Lower lobe of right lung (tissue), 2 donors: Measurements from ENCODE around the gene PLEKHA1. TPM values are rescaled to one million over a fixed set of nuclear protein-coding genes. Genes with fewer than 3 reads are reported as not detected.

Experiments used
- ATAC-seq, 2 donors: fragments of 200-7000 bp; cut with Tn5 transposase; one replicate each; pipeline ENCODE4 v1.9.1; 2020 to 2022; ENCODE audit warnings: mild to moderate bottlenecking in 2 of 2, moderate library complexity in 2 of 2
- DNase-seq: peaks from one replicate; pipeline ENCODE4 v3.0.0-alpha.2; 2020
- H3K27ac ChIP-seq: fragments of 200-600 bp; one replicate; pipeline ENCODE4 v1.8.0; 2022
- H3K27me3 ChIP-seq: fragments of 200-600 bp; one replicate; pipeline ENCODE4 v1.8.0; 2022; ENCODE audit warnings: low read depth
- H3K36me3 ChIP-seq: fragments of 200-600 bp; one replicate; pipeline ENCODE4 v1.8.0; 2022; ENCODE audit warnings: mild to moderate bottlenecking
- H3K4me1 ChIP-seq: fragments of 200-600 bp; one replicate; pipeline ENCODE4 v1.8.0; 2022
- H3K4me3 ChIP-seq: fragments of 200-600 bp; one replicate; pipeline ENCODE4 v1.8.0; 2022; ENCODE audit warnings: mild to moderate bottlenecking
- H3K9me3 ChIP-seq: fragments of 200-600 bp; one replicate; pipeline ENCODE4 v1.8.0; 2022
- intact Hi-C: fragments of 100-400 bp; cut with DNase I; formaldehyde crosslinking; loops from one replicate; pipeline ENCODE4 v1.11.0; 2022
- total RNA-seq: library from RNA; stranded (reverse); fragmentation: NEBNext Ultra II Directional; extraction: Animal tissue kit (Norgen Biotek cat#: 25700); gene quantifications from one replicate; pipeline ENCODE4 v1.2.1, GENCODE V29; 2021
- TF ChIP-seq, protein P1 (sequence below): fragments of 200-600 bp; IDR thresholded peaks from one replicate; pipeline ENCODE4 v1.8.0; 2022; ENCODE audit warnings: antibody characterized with exemption, mild to moderate bottlenecking
- donor health status: DM: no; HTN: yes; CAD: no; lungs with severe emphysema.

PLEKHA1 gene
- total RNA-seq, 1 donor from 2014 or later, result 46.1 TPM

DNA sequence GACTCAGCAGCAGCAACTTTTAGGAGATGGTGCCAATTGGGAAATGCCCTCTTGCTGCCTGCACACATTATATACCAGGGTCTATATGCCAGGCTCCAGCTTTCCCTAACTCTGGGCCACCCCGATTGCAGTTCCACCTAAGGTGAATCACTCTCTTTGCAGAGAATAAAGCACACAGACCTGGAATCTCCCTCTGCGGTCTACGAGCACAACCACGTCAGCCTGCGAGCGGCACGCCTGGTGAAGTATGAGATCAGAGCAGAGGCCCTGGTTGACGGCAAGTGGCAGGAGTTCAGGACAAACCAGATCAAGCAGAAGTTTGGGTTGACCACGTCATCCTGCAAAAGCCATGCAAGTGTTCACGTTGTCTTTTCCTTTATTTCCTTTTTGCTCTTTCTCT is 38.2 kb upstream of the PLEKHA1 start:
- ATAC-seq (no peak), DNase-seq (no peak)
- intact Hi-C loops, result no loop called here
- Histone ChIP-seq H3K27ac (no peak overlapping the region), H3K36me3 (no peaks in the 10 kb centered on the region), H3K4me1 (no peaks in the 10 kb centered on the region), H3K9me3 (no peaks in the 10 kb centered on the region), H3K27me3 (peaks cover 4% of the 10 kb centered on the region), H3K4me3 (no peak overlapping the region)
- TF ChIP-seq, protein P1, sequence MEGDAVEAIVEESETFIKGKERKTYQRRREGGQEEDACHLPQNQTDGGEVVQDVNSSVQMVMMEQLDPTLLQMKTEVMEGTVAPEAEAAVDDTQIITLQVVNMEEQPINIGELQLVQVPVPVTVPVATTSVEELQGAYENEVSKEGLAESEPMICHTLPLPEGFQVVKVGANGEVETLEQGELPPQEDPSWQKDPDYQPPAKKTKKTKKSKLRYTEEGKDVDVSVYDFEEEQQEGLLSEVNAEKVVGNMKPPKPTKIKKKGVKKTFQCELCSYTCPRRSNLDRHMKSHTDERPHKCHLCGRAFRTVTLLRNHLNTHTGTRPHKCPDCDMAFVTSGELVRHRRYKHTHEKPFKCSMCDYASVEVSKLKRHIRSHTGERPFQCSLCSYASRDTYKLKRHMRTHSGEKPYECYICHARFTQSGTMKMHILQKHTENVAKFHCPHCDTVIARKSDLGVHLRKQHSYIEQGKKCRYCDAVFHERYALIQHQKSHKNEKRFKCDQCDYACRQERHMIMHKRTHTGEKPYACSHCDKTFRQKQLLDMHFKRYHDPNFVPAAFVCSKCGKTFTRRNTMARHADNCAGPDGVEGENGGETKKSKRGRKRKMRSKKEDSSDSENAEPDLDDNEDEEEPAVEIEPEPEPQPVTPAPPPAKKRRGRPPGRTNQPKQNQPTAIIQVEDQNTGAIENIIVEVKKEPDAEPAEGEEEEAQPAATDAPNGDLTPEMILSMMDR, result no peak

DNA sequence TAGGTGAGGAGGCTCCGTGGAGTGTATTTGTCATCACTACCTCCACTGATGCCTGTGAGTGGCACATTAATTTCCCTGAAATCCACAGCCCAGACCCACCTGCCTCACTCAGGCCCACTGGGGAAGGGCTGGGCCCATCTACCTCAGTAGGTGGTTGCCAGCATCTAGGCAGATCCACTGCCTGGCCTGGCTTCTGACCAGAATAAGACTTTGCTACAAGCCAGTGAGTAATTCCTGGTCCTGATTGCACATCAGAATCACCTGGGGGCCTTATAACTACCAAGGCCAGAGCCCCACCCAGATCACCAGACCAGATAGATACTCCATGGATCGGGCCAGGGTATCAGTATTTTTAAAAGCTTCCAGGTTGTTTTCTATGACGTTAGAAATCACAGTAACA is 37.5 kb upstream of the PLEKHA1 start:
- no peaks in the 10 kb centered on the region for H3K4me1 ChIP-seq
- no peak overlapping the region for H3K4me3 ChIP-seq
- no peak overlapping the region for H3K27ac ChIP-seq
- intact Hi-C loops, result no loop called here
- peaks cover 4% of the 10 kb centered on the region for H3K27me3 ChIP-seq
- ATAC-seq (no peak), DNase-seq (no peak)
- H3K36me3 ChIP-seq, result no peaks in the 10 kb centered on the region
- H3K9me3 ChIP-seq, result no peaks in the 10 kb centered on the region
- TF ChIP-seq, protein P1, result no peak

DNA sequence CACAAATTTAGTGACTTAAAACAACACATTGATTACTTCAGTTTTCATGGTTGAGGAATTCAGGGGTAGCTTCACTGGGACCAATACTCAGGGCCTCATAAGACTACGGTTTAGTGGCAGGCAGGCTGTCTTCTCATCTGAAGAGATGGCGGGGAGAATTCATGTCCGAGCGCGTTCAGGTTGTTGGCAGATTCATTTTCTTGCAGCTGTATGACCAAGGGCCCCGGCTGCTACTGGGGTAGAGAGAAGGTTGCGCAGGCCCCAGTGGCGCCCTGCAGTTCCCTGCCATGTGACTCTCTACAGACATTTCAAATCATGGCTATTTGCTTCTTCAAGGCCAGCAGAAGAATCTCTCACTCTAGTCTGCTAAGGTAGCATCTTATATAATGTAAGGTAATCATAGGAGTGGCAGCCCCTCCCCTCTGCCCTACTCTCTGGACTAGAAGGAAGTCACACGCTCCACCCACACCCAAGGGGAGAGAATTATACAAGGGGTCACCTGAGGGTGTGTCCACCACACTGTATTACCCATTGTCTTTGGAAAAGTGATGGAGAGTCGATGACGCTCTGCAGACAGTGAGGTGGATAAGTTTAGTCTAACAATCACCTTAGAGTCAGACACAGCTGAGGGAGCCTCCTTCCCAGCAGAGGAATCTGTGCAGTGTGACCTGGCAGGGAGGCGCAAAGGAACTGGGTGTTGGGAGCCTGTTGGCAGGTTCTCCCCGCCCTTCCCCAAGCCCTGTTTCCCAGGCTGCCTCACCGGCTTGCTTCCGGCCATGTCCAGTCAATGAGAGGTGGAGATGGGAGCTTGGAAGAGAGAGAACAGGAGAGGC is 35.7 kb upstream of the PLEKHA1 start:
- TF ChIP-seq, protein P1, result no peak
- intact Hi-C loops, result no loop called here

DNA sequence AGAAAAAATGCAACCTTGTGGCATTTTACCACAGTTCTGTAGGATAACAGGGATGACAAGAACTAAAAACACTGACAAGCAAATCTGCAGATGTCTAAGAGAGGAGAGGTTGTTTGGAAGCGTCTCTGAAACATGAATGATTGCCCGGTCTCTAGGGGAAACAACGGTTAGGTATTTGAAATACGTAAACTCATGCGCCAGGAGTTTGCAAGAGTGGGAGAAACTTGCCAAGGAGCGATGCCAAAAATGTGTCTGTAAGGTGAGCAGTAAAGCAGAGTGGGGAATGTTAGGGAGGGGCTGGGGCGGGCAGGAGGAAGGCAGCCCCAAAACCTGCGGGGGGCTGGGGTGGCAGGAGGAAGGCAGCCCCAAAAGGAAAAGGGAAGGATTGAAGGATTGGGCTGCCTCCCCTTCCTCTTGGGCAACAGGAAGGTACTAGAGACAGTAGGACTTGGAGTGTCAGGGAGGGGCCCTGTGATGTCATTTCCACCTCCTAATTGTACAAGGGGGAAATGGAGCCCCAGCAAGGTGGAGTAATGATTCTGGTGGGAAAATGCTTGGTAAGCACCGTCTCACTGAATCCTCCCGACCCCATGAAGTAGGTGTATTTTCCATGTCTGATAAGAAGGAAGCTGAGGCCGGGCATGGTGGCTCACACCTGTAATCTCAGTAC is 33.2 kb upstream of the PLEKHA1 start:
- peak overlapping the region; percentile 24 for H3K27ac ChIP-seq
- ATAC-seq (peak; percentile 73 to 82), DNase-seq (peak; percentile 54)
- no peaks in the 10 kb centered on the region for H3K4me1 ChIP-seq
- intact Hi-C loops, result loop anchor here (5.0 kb wide), 1 partner anchor 96 kb away; no protein-coding TSS in a partner anchor
- no peaks in the 10 kb centered on the region for H3K36me3 ChIP-seq
- TF ChIP-seq, protein P1, result no peak
- H3K9me3 ChIP-seq, result no peaks in the 10 kb centered on the region
- H3K4me3 ChIP-seq, result no peak overlapping the region
- H3K27me3 ChIP-seq, result peaks cover 2% of the 10 kb centered on the region

More for the DNA sequence above, 35.7 kb upstream of the PLEKHA1 start:
- Histone ChIP-seq H3K27ac (no peak overlapping the region), H3K36me3 (no peaks in the 10 kb centered on the region), H3K27me3 (peaks cover 4% of the 10 kb centered on the region), H3K9me3 (no peaks in the 10 kb centered on the region), H3K4me1 (no peaks in the 10 kb centered on the region), H3K4me3 (no peak overlapping the region)
- ATAC-seq (no peak), DNase-seq (no peak)

DNA sequence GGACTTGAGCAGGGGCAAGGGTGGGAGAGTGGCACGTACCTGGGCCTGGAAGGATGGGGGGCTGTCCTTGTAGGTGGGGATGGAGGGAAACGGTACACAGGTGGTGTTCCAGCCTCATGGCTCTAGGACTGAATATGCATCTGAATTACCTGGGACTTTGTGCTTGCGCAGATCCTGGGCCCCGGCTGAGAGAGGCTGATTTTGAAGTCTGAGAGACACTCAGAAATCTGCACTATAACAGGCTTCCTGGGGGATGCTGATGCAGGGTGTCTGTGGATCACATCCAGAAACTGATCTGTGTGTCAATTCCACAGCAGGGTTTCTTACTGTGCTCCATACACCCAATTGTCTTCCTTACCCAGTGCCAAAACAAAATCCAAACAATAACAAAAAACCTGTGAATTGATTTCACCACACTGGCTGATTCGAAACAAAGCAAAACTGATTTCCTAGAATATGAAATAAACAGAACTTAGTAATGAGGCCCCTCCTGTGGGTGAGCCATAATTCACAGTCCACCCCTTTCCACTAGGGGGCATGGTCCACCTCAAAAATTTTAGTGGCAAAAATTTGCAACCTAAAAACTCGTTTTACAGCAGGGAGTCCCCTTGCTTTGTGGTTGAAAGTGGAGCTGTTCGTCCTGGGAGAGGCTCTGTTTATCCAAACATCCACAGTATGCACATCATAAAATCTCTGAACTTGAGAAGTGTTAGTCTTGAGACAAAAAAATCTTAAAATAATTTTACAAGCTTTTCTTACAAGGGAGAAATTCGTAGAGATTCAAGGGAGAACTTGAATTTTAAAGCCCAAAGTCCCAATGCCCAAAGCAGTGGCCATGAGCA is 32.0 kb upstream of the PLEKHA1 start:
- no peak overlapping the region for H3K27ac ChIP-seq
- DNase-seq, result no peak
- H3K27me3 ChIP-seq, result no peaks in the 10 kb centered on the region
- no peaks in the 10 kb centered on the region for H3K36me3 ChIP-seq
- peak; percentile 71 to 73 for ATAC-seq
- H3K9me3 ChIP-seq, result no peaks in the 10 kb centered on the region
- TF ChIP-seq, protein P1, result peak; percentile 87
- no peaks in the 10 kb centered on the region for H3K4me1 ChIP-seq
- intact Hi-C loops, result loop anchor here (5.0 kb wide), 1 partner anchor 95 kb away; no protein-coding TSS in a partner anchor
- no peak overlapping the region for H3K4me3 ChIP-seq
